HG03066 (cell line): ENCODE results near the gene TRPT1.

Experiments
- ATAC-seq: cut with Tn5 transposase; IDR thresholded peaks from one replicate; pipeline ENCODE4 v1.9.1; 2021; ENCODE audit warnings: low read depth; ENCODE audit not compliant: unreplicated experiment

TRPT1 gene, protein sequence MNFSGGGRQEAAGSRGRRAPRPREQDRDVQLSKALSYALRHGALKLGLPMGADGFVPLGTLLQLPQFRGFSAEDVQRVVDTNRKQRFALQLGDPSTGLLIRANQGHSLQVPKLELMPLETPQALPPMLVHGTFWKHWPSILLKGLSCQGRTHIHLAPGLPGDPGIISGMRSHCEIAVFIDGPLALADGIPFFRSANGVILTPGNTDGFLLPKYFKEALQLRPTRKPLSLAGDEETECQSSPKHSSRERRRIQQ

DNA sequence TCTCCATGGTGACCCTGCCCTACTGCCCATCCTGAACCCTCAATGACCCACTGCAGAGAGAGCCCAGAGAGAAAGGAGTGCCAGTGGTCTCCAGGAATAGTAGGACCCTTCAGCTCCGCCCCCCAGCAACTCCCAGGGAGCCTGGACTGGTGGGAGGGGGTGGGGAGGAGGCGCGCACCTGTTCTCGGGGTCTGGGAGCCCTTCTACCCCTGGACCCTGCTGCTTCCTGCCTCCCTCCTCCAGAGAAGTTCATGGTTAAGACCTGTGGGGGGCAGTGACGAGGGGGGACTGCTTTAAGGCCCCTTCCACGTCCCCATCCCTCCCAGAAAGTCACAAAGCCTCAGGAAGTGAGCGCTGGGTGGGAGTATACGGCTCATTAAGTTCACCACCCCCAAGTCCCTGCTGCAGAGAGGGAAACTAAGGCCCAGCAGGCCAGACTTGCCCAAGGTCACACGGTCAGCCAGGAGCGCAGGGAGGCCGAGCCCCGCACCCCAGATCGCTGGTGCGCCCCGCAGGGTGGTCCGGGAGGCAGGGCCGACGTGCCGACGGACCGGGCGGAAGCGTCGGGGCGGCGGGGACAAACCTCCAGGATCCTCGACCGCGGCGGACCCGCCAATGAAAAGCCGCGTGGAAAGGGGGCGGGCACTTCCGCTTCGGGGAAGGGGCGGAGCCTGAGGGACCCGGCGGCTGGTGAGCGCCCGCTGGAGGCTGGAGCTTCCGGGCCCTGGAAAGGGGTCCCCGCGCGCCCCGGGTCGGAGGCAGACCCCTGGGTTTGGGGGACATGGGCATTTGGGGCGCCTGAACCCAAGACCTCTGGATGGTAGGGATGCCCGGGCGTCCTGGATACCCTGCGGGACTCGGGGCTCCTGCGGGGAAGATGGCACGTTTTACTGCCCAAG, at the start of gene TRPT1, which contains the start of gene NUDT22:
TRPT1 (minus strand) TSS at position 579 of the 899 bp plus-strand sequence; CDS start at position 253, 326 bp downstream.
NUDT22 (plus strand) TSS at position 667 of the 899 bp plus-strand sequence. CDS start 379 bp downstream, outside the sequence.
- ATAC-seq: peak; percentile 49

DNA sequence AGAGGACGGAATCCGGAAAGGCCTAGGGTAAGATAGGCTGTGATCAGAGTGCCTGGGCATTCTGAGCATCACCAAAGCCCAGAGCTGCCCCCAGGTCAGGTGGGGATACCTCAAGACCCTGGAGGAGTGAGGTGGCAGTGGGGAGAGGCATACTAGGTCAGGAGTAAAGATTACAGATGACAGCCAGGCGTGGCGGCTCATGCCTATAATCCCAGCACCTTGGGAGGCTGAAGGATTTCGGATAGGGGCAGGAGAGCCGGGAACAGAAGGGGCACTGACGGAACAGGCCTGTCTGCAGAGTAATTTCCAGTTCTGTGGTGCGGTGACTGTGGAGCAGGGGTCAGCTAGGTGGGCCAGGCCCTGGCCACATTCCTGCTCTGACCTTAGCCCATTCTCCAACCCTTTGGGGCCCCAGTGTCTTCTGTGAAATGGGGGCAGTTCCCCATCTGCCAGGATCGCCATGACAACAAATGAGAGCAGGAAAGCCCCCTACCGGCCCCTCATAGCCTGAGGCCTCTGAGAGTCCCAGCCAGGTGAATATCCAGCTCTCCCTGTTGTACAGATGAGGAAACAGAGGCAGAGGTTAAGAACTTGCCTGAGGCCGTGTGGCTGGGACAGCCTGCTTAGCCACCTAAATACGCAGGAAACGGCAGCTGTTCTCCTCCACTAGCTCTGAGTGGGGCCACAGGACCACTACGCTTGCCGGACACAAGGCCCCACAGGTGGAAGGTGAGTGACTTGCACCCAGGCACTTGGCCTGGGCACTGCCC, 49.2 kb upstream of the TRPT1 start:
- no peak for ATAC-seq

DNA sequence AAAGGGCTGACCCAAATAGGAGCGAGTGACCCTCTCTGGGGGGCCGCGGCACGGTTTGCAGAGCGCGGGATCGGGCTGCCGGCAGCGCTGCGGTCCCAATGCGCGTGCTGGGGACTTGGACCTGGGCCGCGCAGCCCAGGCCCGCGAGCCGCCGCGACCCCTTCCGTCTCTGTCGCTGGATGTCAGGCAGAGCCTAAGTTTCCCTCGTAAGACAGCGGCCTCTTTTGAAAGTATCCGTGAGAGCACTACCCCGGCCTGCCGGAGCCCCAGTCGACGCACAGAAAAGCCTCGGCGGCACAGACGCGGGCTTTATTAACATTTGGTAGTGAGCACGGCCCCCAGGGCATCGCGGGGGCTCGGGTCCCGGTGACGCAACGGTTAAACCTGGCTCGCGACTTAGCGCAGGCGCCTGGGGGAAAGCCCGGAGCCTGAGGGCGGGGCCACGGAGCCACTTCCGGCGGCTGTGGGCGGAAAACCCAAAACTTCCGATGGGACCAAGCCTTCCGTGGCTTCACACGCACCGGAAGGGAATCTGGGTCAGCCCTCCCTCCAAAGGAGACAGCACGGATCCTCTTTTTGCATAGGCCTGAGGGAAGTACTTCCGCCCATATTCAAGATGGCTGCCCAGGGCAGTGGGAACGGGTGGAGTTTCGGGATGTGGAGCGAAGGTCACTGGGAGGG, 43.7 kb upstream of the TRPT1 start:
- ATAC-seq: peak; percentile 68

DNA sequence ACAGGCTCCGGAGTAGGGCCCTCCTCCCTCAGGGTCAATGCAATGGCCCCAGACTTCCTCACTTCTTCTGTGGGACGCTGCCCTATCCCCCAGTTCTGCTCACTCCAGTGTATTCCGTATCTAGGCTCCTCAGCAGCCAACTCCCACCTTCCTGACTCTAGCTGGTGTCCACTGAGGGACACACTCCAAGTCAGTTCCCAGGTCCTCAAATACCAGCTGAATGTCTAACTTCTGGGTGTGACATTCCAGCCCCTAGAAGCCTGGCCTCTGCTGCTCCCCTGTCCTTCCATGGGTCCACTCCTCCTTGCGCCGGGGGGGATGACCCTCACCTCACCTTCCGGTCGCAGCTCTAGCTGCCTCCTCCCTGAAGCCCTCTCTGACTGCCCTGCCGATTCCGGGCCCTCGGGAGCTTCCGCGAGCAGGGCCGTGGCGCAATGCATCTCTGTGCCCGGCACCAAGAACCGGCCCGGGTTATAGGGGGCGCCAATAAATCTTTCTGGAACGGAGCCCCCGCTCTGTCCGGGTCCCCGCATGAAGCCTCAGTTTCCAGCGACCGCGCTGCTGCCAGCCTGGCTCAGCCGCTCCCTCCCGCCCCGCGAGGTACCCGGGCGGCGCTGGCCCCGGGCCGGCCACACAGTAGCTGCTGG, 43.0 kb upstream of the TRPT1 start:
- peak; percentile 24 for ATAC-seq

DNA sequence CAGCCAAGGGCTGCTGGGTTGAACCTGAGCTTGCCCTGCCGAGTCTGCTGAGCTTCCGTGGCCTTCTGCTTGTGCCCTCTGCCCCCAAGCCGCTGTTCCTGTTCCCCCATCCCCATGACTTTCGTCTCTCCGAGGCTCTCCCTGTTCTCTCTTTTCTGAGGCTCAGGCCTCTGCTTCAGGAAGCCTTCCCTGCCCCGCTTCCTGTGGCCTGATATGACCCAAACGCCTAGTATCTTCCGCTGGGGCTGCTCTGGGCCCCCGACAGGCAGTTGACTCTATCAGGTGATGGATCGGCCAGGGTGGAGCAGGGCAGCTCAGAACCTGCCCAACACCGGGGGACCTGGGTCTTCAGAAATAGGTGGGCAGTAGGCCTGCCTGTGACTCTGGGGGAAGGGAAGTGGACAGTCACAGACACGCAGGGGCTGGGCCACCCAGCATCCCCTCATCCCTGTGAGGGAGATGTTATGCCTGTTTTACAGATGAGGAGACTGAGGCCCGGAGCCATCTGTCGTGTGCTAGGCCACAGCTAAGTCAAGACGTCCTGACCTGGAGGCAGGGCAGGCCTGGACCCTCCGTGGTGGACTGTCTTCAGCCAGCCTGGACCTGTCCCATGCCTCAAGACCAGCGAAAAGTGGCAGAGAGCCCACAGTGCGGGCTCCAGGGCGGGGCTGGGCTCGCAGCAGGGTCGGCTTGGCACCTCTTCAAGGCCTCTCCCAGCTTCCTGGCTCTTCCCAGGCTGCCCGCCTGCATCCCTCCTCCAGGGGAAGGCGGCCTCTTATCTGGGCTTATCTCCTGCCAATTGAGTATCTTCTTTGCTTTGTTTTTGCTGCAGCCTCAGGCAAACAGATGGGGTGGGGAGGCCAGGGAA, 42.3 kb upstream of the TRPT1 start:
- ATAC-seq: no peak

DNA sequence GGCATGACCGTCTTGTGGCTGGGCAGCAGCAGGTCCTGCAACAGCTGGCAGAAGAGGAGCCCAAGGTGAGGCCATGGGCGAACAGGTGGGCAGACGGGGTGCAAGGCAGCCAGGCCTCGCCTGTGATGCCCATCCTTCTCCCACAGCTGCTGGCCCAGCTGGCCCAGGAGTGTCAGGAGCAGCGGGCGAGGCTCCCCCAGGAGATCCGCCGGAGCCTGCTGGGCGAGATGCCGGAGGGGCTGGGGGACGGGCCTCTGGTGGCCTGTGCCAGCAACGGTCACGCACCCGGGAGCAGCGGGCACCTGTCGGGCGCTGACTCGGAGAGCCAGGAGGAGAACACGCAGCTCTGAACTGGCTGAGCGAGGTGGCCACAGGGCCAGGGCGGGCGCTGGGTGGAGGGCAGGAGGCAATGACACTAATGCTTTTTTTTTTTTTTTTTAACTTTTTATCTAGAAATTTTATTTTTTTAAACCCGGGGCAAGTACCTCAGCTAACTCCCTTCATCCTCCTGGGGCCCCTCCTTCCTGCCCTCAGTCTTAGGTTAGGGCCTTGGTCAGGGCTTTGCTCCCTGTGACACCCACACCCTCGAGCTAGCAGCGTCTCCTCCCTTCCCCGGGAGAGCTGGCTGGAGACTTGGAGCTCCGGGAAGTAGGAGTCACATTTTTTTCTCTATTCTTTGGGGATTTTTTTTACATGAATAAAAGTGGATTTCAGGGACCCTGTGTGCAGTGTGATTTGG, 41.4 kb upstream of the TRPT1 start:
- ATAC-seq: no peak

DNA sequence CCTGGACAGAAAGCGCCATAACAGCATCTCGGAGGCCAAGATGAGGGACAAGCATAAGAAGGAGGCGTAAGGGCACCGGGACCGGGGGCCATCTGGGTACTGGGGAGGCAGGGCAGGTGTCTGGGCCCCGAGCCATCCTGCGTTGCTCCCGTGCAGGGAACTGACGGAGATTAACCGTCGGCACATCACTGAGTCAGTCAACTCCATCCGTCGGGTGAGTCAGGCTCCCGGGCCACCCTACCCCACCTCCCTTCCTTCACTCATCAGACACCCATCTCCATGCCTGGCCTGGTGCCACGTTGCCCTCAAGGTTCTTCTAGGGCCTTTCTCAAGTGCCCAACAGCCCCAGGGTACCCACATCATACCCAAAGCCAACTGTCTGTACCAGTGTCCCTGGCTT, 40.4 kb upstream of the TRPT1 start:
- ATAC-seq: no peak

DNA sequence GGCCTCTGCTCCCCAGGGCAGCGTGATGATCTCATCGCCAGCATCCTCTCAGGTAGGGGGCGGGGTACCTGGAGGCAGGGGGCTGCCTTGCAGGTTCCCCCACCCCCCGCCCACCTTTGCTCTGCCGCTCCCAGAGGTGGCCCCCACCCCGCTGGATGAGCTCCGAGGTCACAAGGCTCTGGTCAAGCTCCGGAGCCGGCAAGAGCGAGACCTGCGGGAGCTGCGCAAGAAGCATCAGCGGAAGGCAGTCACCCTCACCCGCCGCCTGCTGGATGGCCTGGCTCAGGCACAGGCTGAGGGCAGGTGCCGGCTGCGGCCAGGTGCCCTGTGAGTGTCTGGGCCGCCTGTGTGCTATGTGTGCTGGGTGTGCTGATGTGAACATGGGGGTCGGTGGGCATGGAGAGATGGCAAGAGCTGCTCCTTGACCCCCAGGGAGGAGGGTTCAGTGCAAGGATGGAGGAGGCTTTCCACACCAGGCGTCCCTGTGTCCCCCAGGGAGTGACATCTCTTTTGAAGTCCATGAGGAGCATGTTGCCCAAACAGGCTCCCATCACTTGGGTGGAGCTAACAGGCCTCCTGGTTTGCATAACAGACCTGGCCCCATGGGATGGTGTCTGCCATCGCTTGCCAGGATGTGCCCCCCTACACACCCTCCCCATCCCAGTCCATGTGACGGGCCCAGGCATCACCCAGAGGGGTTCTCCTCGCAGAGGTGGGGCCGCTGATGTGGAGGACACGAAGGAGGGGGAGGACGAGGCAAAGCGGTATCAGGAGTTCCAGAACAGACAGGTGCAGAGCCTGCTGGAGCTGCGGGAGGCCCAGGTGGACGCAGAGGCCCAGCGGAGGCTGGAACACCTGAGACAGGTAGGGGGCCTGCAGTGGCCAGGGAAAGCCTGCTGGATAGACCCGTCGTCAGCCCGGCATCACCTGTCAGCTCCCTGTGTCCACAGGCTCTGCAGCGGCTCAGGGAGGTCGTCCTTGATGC, 39.5 kb upstream of the TRPT1 start:
- ATAC-seq: no peak

DNA sequence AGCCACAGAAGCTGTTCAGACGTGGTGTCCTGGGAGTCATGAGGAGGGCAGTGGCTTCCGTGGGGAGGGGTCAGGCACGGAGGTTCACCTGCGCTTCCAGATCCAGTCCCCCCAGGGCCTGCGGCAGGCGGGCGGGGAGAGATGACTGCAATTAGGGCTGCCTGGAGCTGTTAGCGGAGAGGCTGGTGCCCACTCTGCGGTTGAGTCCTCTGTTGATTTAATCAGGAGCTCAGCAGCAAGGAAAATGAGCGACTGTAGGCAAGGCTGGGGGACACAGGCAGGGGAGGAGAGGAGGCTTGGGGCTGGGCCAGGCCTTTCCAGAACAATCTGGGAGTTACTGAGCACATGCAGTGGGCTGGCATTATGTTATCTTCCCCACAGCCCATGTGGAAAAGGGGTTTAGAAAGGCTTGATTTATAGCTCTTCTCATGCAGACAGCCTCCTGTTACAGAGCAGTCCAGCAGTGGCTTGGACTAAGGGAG, 38.4 kb upstream of the TRPT1 start:
- ATAC-seq: no peak

DNA sequence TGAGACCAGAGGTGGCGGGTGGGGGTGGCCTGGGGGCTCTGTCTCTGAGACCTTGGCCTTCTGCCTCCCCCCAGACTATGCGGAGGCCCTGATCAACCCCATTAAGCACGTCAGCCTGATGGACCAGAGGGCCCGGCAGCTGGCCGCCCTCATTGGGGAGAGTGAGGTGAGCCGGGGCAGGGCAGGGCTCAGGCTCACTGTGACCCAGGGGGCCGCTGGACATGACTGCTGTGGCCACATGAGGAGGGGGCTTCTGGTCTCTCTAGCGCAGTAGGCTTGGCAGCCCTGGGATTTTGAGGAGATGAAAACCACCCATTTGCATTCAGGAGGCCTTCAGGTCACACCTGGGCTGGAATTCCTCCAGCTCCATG, 37.9 kb upstream of the TRPT1 start:
- ATAC-seq: no peak

DNA sequence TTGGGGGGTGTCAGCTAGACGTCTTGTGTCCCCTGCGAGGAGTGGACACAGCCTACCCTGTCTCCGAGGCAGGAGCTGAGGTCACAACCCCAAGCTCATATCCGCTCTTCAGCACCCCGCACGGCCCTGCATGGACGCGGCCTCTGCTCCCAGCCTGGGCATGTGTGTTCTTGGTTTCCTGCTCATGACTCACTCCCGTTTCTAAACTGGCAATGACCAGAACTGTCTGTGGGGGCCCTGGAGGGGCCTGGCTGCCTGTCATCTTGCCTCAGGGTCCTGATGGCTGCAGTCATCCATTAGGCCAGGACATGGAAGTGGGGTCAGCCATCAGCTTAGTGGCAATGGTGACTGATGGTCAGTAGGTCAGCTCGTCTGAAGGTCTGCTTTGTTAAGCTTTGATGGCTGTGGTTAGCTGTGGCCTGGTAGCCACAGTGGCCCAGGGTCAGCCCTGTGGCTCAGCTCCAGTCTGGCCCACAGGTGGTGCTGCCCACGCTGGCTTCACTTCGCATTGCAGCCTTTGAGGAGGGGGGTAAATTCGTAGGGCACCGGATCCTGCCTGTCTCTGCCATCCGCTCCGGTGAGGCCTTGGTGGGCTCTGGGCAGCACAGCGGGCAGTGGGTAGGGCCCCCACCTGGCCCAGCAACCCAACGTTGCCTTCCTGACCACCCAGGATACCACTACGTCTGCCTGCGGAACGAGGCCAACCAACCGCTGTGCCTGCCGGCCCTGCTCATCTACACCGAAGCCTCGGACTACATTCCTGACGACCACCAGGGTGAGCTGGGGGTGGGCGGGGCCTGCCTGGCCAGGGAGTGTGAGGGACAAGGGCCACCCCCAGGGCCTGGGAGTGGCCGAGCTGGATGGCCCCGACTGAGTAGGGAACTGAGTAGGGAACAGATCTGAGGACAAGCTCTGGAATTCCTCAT, 37.3 kb upstream of the TRPT1 start:
- ATAC-seq: no peak

DNA sequence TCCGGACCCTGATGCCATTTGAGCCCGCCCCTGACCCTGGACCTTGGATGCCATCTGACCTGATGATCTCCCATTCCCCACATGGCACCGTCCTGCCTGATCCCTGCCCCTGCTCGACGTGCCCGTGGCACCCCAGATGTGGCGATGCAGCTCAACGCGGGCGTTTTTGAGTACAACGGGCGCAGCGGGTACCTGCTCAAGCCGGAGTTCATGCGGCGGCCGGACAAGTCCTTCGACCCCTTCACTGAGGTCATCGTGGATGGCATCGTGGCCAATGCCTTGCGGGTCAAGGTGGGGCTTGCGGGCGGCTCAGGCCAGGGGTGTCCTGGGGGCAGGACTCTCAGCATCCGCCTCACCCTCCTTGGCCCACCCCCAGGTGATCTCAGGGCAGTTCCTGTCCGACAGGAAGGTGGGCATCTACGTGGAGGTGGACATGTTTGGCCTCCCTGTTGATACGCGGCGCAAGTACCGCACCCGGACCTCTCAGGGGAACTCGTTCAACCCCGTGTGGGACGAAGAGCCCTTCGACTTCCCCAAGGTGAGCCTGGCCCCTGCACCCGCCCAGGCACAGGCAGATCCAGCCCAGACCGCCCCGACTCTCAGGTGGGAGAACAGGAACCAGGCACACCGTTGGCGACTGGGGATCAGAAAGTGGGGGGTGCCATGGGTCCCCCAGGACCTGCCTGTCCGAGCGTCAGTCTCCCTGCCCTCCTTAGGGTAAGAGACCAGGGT, 36.5 kb upstream of the TRPT1 start:
- no peak for ATAC-seq

DNA sequence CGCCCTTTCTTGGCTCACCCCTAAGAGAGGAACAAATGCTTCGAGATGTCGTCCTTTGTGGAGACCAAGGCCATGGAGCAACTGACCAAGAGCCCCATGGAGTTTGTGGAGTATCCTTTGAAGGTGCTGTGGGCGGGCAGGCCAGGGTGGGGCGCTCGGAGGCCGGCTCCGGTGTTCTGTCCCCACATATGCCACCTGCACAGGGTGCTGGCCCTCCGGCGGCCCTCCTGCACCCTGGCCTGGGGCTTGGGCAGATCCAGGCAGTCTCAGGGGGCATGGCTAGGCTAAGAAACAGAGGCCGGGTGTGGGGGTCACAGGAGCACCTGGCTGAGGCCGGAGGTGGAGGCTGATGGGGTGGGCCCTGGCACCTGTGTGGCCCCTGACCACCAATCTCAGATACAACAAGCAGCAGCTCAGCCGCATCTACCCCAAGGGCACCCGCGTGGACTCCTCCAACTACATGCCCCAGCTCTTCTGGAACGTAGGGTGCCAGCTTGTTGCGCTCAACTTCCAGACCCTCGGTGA, 35.6 kb upstream of the TRPT1 start:
- no peak for ATAC-seq

DNA sequence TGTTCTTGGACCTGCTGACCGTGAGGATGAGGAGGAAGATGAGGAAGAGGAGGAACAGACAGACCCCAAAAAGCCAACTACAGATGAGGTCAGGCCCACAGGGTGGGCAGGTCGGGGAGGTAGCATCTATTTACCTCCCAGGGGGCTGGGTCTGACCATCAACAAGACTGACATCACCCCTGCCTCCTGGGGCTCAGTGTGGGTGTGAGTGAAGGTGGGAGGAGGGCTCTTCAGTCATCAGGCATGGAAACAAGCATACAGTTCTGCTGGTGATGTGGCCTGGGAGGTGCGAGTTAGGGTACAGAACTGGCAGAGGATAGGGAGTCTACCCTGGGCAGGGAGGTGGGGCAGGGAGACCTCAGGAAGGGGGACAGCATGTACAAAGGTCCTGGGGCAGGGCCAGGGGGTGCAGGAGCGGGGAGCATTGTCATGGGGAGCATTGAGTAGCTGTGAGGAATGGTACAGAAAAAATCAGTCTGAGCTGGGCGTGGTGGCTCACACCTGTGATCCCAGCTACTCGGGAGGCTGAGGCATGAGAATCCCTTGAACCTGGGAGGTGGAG, 34.2 kb upstream of the TRPT1 start:
- no peak for ATAC-seq

DNA sequence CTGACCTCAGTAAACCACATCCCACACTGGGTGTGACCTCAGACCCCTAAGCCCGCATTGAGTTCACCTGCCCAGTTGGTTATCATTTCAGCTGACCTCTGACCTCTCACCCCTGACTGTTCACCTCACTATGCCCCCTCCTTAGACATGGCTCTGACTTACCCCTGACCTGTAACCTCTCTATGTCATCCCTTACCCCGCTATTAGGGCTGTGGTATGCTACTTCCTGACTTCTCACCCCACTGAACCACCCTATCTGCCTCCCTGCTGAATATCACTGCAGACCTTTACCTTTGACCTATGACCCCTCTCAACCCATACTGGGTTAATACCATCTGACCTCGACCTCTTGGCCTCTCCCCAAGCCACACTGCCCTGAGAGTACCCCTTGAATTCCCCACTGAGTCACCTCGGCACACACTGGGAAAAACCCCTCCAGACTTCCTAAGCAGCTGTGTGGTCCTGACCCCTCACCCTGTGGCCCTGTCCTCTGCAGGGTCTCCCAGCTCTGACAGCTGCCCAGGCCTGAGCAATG, 33.6 kb upstream of the TRPT1 start:
- ATAC-seq: no peak
